Spleen (tissue), 7 donors: ENCODE data around the gene MEG3.

Experiments
- CTCF ChIP-seq, 11 experiments: fragments of 200-600 bp in 7 of 11; fragments of 450-650 bp in 4 of 11; sonication (generic) in 4 of 11; IDR thresholded peaks in 8 of 11; conservative IDR thresholded peaks in 3 of 11; 1 replicate in 7 of 11; 2 replicates in 4 of 11; pipeline versions ENCODE4 v1.4.0 to v1.8.0; 2016 to 2021; ENCODE audit warnings: antibody characterized with exemption in 11 of 11, inconsistent platforms in 4 of 11, mild to moderate bottlenecking in 1 of 11
- POLR2A ChIP-seq, 3 donors: fragments of 450-650 bp; IDR thresholded peaks; one replicate each; pipeline ENCODE4 v1.5.1; 2017; ENCODE audit warnings: antibody characterized with exemption in 3 of 3, mild to moderate bottlenecking in 1 of 3
- donor health status: DM: no; HTN: no; CAD: no; lungs with moderate emphysema.
- donor health status: DM: no; HTN: no; CAD: no.
- donor health status: DM: no; HTN: no; CAD: no.

- TF ChIP-seq POLR2A (IDR thresholded peaks at IDR 0.05) (no peak), CTCF (IDR thresholded peaks at IDR 0.05 in 8 of 11, conservative IDR thresholded peaks at IDR 0.05 in 3 of 11) (no peak)
These were observed 66.7 kb downstream of the MEG3 start for GRCh38 chr14:100892496-100893227.
